ENCODE data around the gene ACER2.
A peak's percentile ranks its signal among the peaks of the same experiment; 100 is the strongest.

GRCh38 chr9:19371942-19372341, 36.9 kb upstream of the ACER2 start:
- TF ChIP-seq CTCF (IDR thresholded peaks at IDR 0.05), result peak; percentile 8; the same call in 1 of the 2 replicates
- no peak for TF ChIP-seq ZFX (IDR thresholded peaks at IDR 0.05; ENCODE audit: borderline replicate concordance)

All from 22Rv1 (cell line).